ENCODE results near the gene MSI2. TPM values are rescaled to one million over a fixed set of nuclear protein-coding genes. Genes with fewer than 3 reads are reported as not detected.

The MSI2 gene
- total RNA-seq, 8 experiments from 2014 or later = 33.0 to 114 (median 67.5) TPM

GRCh38 chr17:57511475-57512123 lies 255.3 kb downstream of the MSI2 start:
- 69 to 91% (median 79%) methylated on average over 1 to 12 of the region's 14 CpGs; no CpG with 5 or more reads in 6 of the 10 experiments for WGBS, 10 experiments
- ATAC-seq (replicated peaks in 6 of 8) = peak in 2 of 8 experiments; percentile 23 to 32
- Histone ChIP-seq H3K4me3 (no peak overlapping the region), H3K27ac (peak overlapping the region in 1 of 2 donors; percentile 10), H3K4me1 (replicated peaks in 1 of 2) (peaks cover 43 to 65% of the 10 kb centered on the region in 2 donors)
- in situ Hi-C loops (cut with MboI; ENCODE audit: low pct_unique_long_range_greater_than_20kb in 2 of 9, low sequenced_read_pairs in 9 of 9, unreplicated experiment in 9 of 9) = no loop called here

- peak in 3 of 8 experiments; percentile 22 to 43 (median 23) for ATAC-seq (replicated peaks in 6 of 8)
- 8 to 67% (median 53%) methylated on average over 1 to 3 of the region's 3 CpGs; no CpG with 5 or more reads in 5 of the 10 experiments for WGBS, 10 experiments
- H3K4me1 ChIP-seq (replicated peaks in 1 of 2) = peaks cover 43 to 65% of the 10 kb centered on the region in 2 donors
- in situ Hi-C loops (cut with MboI; ENCODE audit: low pct_unique_long_range_greater_than_20kb in 2 of 9, low sequenced_read_pairs in 9 of 9, unreplicated experiment in 9 of 9) = no loop called here
- no peak overlapping the region for H3K27ac ChIP-seq
- no peak overlapping the region for H3K4me3 ChIP-seq
Observed at GRCh38 chr17:57512258-57512657, 255.9 kb downstream of the MSI2 start.

GRCh38 chr17:57512691-57513090 lies 256.4 kb downstream of the MSI2 start:
- ATAC-seq (replicated peaks in 6 of 8) = no peak
- Histone ChIP-seq H3K4me3 (no peak overlapping the region), H3K27ac (no peak overlapping the region), H3K4me1 (replicated peaks in 1 of 2) (peaks cover 43 to 65% of the 10 kb centered on the region in 2 donors)
- in situ Hi-C loops (cut with MboI; ENCODE audit: low pct_unique_long_range_greater_than_20kb in 2 of 9, low sequenced_read_pairs in 9 of 9, unreplicated experiment in 9 of 9) = no loop called here
- 46 to 95% (median 89%) methylated on average over 1 to 3 of the region's 3 CpGs; no CpG with 5 or more reads in 5 of the 10 experiments for WGBS, 10 experiments

- in situ Hi-C loops (cut with MboI; ENCODE audit: low pct_unique_long_range_greater_than_20kb in 2 of 9, low sequenced_read_pairs in 9 of 9, unreplicated experiment in 9 of 9) = no loop called here
Observed at GRCh38 chr17:57513569-57513968, 257.2 kb downstream of the MSI2 start.

GRCh38 chr17:57514614-57515013 lies 258.3 kb downstream of the MSI2 start:
- in situ Hi-C loops (cut with MboI; ENCODE audit: low pct_unique_long_range_greater_than_20kb in 2 of 9, low sequenced_read_pairs in 9 of 9, unreplicated experiment in 9 of 9) = no loop called here
- Histone ChIP-seq H3K4me3 (no peak overlapping the region), H3K27ac (no peak overlapping the region), H3K4me1 (replicated peaks in 1 of 2) (peaks cover 47 to 66% of the 10 kb centered on the region in 2 donors)
- ATAC-seq (replicated peaks in 6 of 8) = peak in 3 of 8 experiments; percentile 68 to 89 (median 75)
- WGBS, 10 experiments = 0 to 100% (median 88%) methylated on average over 1 to 4 of the region's 4 CpGs; no CpG with 5 or more reads in 1 of the 10 experiments

More at GRCh38 chr17:57513569-57513968, 257.2 kb downstream of the MSI2 start:
- Histone ChIP-seq H3K4me1 (replicated peaks in 1 of 2) (peaks cover 43 to 65% of the 10 kb centered on the region in 2 donors), H3K4me3 (no peak overlapping the region), H3K27ac (no peak overlapping the region)
- ATAC-seq (replicated peaks in 6 of 8) = no peak
- WGBS, 10 experiments = 20 to 100% (median 72%) methylated on average over 1 to 4 of the region's 4 CpGs

GRCh38 chr17:57515662-57516211 lies 259.4 kb downstream of the MSI2 start:
- in situ Hi-C loops (cut with MboI; ENCODE audit: low pct_unique_long_range_greater_than_20kb in 2 of 9, low sequenced_read_pairs in 9 of 9, unreplicated experiment in 9 of 9) = no loop called here
- H3K4me1 ChIP-seq (replicated peaks in 1 of 2) = peaks cover 54 to 62% of the 10 kb centered on the region in 2 donors
- H3K4me3 ChIP-seq = no peak overlapping the region
- 82 to 100% (median 100%) methylated on average over 1 of the region's 1 CpG; no CpG with 5 or more reads in 3 of the 10 experiments for WGBS, 10 experiments
- ATAC-seq (replicated peaks in 6 of 8) = no peak
- no peak overlapping the region for H3K27ac ChIP-seq

- H3K27ac ChIP-seq = peak overlapping the region in 1 of 2 donors; percentile 15
- WGBS, 10 experiments = 78 to 96% (median 85%) methylated on average over 1 to 9 of the region's 10 CpGs
Observed at GRCh38 chr17:57516290-57517230, 260.2 kb downstream of the MSI2 start.

GRCh38 chr17:57517273-57517631 lies 260.9 kb downstream of the MSI2 start:
- Histone ChIP-seq H3K4me3 (no peak overlapping the region), H3K4me1 (replicated peaks in 1 of 2) (peaks cover 63 to 65% of the 10 kb centered on the region in 2 donors), H3K27ac (peak overlapping the region in 1 of 2 donors; percentile 76)
- 14 to 100% (median 60%) methylated on average over 1 to 7 of the region's 7 CpGs; no CpG with 5 or more reads in 2 of the 10 experiments for WGBS, 10 experiments
- in situ Hi-C loops (cut with MboI; ENCODE audit: low pct_unique_long_range_greater_than_20kb in 2 of 9, low sequenced_read_pairs in 9 of 9, unreplicated experiment in 9 of 9) = no loop called here
- peak in 3 of 8 experiments; percentile 7 to 17 (median 17) for ATAC-seq (replicated peaks in 6 of 8)

More at GRCh38 chr17:57516290-57517230, 260.2 kb downstream of the MSI2 start:
- Histone ChIP-seq H3K4me3 (no peak overlapping the region), H3K4me1 (replicated peaks in 1 of 2) (peaks cover 62 to 63% of the 10 kb centered on the region in 2 donors)
- in situ Hi-C loops (cut with MboI; ENCODE audit: low pct_unique_long_range_greater_than_20kb in 2 of 9, low sequenced_read_pairs in 9 of 9, unreplicated experiment in 9 of 9) = no loop called here
- no peak for ATAC-seq (replicated peaks in 6 of 8)

GRCh38 chr17:57517632-57518456 lies 261.5 kb downstream of the MSI2 start:
- ATAC-seq (replicated peaks in 6 of 8) = peak in 5 of 8 experiments; percentile 26 to 50 (median 33)
- Histone ChIP-seq H3K27ac (peak overlapping the region; percentile 76 to 83), H3K4me3 (no peak overlapping the region), H3K4me1 (replicated peaks in 1 of 2) (peaks cover 63 to 64% of the 10 kb centered on the region in 2 donors)
- in situ Hi-C loops (cut with MboI; ENCODE audit: low pct_unique_long_range_greater_than_20kb in 2 of 9, low sequenced_read_pairs in 9 of 9, unreplicated experiment in 9 of 9) = no loop called here
- 0 to 90% (median 67%) methylated on average over 1 to 6 of the region's 8 CpGs; no CpG with 5 or more reads in 1 of the 10 experiments for WGBS, 10 experiments

- 16 to 100% (median 88%) methylated on average over 1 to 12 of the region's 20 CpGs; no CpG with 5 or more reads in 3 of the 10 experiments for WGBS, 10 experiments
- in situ Hi-C loops (cut with MboI; ENCODE audit: low pct_unique_long_range_greater_than_20kb in 2 of 9, low sequenced_read_pairs in 9 of 9, unreplicated experiment in 9 of 9) = no loop called here
- ATAC-seq (replicated peaks in 6 of 8) = peak; percentile 11 to 95 (median 88)
- H3K4me3 ChIP-seq = no peak overlapping the region
- peak overlapping the region; percentile 76 to 83 for H3K27ac ChIP-seq
- peaks cover 64 to 67% of the 10 kb centered on the region in 2 donors for H3K4me1 ChIP-seq (replicated peaks in 1 of 2)
Observed at GRCh38 chr17:57518587-57519581, 262.6 kb downstream of the MSI2 start.

GRCh38 chr17:57519800-57520199 lies 263.5 kb downstream of the MSI2 start:
- in situ Hi-C loops (cut with MboI; ENCODE audit: low pct_unique_long_range_greater_than_20kb in 2 of 9, low sequenced_read_pairs in 9 of 9, unreplicated experiment in 9 of 9) = no loop called here
- H3K4me3 ChIP-seq = no peak overlapping the region
- WGBS, 10 experiments = 63 to 100% (median 95%) methylated on average over 1 to 7 of the region's 7 CpGs
- peaks cover 69 to 71% of the 10 kb centered on the region in 2 donors for H3K4me1 ChIP-seq (replicated peaks in 1 of 2)
- H3K27ac ChIP-seq = peak overlapping the region in 1 of 2 donors; percentile 83
- no peak for ATAC-seq (replicated peaks in 6 of 8)

All from motor neuron (in vitro differentiated cells).